Upper lobe of left lung (tissue), 4 donors: ENCODE results near the gene NUDCD3.

Source experiments
- POLR2A ChIP-seq, 4 donors: fragments of 450-650 bp; IDR thresholded peaks; one replicate each; pipeline ENCODE4 v1.5.1; 2016 to 2017; ENCODE audit warnings: antibody characterized with exemption in 4 of 4, mild to moderate bottlenecking in 2 of 4
- POLR2AphosphoS5 ChIP-seq, 2 donors: sonication (generic); formaldehyde crosslinking; IDR thresholded peaks; one replicate each; pipeline ENCODE4 v1.5.1; 2017; ENCODE audit warnings: antibody characterized with exemption in 2 of 2
- TF ChIP-seq, protein P1 (sequence below), 6 experiments: fragments of 450-650 bp in 4 of 6; fragments of 200-600 bp in 2 of 6; sonication (generic) in 2 of 6; IDR thresholded peaks; one replicate each; pipeline ENCODE4 v1.5.1; 2016 to 2019; ENCODE audit warnings: antibody characterized with exemption in 6 of 6

DNA sequence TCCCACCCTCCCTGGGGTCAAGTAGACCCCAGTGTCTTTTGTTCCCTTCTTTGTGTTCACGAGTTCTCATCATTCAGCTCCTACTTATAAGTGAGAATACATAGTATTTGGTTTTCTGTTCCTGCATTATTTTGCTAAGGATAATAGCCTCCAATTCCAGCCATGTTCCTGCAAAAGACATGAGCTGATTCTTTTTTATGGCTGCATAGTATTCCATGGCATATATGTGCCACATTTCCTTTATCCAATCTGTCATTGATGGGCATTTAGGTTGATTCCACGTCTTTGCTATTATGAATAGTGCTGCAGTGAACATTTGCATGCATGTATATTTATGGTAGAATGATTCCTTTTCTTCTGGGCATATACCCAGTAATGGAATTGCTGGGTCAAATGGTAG, 136.8 kb downstream of the NUDCD3 start:
- TF ChIP-seq, protein P1, sequence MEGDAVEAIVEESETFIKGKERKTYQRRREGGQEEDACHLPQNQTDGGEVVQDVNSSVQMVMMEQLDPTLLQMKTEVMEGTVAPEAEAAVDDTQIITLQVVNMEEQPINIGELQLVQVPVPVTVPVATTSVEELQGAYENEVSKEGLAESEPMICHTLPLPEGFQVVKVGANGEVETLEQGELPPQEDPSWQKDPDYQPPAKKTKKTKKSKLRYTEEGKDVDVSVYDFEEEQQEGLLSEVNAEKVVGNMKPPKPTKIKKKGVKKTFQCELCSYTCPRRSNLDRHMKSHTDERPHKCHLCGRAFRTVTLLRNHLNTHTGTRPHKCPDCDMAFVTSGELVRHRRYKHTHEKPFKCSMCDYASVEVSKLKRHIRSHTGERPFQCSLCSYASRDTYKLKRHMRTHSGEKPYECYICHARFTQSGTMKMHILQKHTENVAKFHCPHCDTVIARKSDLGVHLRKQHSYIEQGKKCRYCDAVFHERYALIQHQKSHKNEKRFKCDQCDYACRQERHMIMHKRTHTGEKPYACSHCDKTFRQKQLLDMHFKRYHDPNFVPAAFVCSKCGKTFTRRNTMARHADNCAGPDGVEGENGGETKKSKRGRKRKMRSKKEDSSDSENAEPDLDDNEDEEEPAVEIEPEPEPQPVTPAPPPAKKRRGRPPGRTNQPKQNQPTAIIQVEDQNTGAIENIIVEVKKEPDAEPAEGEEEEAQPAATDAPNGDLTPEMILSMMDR (IDR thresholded peaks at IDR 0.05), result no peak
- TF ChIP-seq POLR2A (IDR thresholded peaks at IDR 0.05), result no peak
- TF ChIP-seq POLR2AphosphoS5 (IDR thresholded peaks at IDR 0.05), result no peak
